NCI-H128 (cell line): ENCODE results near the gene FAM217A.
A peak's percentile ranks its signal among the peaks of the same experiment; 100 is the strongest.
"Not testable (repeated sequence)": the region's sequence is repeated elsewhere in the genome, so short reads cannot be mapped to it uniquely, and the experiment has no call there.

Experiments used
- DNase-seq: peaks from one replicate; lab custom pipeline; 2025; ENCODE audit not compliant: unreplicated experiment; lab: John Stamatoyannopoulos, UW

The FAM217A gene, protein sequence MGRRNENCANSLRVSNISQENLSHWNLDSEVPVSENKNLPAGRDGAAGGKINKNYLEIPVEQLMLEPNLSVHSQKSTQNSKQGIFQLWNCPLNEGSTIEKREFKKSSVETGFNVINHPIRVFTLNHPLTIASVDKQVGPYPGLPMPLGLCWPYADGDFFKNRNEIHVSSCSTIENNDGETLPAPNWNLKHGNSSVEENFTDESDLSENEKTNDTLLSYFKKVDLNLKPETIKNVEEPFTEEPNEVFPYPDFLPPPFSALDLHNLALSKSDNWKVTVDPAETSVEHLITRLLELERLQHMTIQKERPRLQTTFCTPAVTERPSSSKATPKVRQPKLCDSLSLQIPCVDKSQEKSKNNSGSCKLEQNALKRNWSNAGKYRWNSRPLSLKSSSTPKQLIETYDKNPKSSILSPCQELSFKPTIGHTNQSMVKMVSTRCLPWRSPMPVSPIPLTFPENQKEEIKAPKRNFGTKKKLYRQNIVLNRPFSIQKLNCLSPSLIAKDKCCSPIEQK

DNA sequence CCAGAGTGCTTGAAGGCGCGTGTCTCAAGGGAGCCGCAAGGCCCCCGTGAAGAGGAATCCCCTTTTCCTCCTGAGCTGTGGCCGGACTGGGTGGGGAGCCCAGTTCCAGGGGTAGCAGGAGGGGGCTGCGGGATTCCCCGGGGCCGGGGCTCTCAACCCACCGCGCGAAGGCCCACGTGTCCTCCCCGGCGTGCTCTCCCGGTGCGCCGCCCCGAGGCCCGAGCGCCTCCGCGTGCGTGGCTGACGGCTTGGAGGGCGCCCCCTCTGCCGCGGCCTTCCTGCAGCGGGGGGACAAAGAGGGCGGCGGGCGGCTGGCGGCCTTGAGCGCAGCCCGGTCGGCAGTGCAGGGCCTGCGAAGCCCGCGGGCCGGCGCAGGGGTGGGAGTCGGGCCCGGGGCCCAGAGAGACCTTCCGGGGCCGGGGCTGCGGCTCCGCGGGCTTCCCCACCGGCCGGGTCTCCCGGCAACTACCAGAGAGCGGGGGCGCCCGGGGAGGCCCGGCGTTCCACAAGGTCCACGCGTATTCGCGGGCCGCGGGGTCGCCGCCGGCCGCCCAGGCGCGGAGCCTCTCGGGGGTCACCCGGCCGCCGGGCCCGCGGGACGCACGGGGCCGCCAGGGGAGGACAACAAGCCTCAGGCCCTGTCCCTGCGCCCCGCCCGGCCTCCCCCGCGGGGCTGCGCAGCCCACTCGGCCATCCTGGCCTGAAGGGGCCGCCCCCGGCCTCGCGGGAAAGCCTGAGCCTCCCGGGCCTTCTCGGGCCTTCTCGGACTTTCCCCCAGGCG lies at the start of gene FAM217A:
Gene FAM217A, minus strand, starts transcription at position 447 of the 781 bp plus-strand sequence. CDS start 1,723 bp downstream, outside the sequence.
- DNase-seq = no peak

- DNase-seq = no peak
These were observed 49.1 kb upstream of the FAM217A start for GRCh38 chr6:4128072-4128471.

DNA sequence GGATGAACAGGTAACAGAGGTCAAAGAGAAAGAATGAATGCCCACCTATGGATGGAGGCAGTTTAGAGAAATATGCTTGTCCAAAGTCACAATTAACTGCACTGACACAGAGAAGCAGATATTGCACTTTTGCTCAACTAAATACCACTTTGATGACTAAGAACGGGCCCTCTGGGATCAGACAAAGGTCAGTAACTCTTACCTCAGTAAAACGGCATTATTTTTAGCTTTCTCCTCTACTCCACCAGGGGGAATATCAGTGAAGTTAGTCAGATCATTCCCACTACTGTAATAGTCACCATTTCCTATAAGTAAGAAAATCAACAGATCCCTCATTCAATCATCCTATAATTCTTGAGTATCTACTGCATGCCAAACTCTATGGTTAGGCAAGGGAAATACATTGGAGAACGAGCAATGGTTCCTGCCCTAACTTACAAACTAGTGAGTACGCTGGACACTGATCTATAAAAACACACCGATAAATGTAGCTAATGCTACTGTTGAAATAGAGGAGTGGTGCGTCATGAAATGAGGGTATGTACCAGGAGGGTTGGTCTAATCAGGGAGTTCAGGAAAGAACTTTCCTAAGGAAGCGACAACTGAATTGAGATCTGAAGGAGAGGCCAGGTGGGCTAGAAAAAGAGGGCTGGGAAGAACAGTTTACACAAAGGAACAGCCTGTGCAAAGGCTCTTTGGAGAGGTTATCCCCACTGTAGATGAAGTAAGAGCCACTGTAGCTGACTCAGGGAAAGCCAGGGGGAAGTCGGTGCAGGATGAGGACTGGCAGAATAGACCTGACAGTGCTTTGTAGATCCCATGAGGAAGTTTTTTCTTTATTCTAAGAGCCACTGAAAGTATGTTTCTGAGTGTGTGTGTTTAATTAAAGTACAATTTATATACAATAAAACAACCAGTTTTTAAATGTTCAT lies 47.3 kb upstream of the FAM217A start:
- DNase-seq = no peak

DNA sequence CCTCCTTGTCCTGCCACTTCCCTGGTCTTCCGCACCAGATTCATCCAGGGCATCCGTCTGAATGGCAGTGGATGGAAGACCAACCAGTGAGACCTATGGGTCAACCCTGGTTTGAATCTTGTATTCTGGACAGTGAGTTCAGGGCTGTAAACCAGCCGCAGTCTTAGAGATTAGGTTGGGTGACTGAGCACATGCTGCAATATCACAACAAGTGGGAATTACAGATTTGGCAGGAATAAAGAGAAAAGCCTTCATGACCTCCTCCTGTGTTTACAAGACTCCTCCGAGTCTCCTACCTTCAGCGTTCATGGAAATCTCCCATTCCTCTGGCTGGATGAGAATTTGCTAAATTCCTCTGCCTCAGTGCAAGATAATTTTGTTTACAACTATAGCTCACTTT lies 46.6 kb upstream of the FAM217A start:
- DNase-seq = no peak

DNA sequence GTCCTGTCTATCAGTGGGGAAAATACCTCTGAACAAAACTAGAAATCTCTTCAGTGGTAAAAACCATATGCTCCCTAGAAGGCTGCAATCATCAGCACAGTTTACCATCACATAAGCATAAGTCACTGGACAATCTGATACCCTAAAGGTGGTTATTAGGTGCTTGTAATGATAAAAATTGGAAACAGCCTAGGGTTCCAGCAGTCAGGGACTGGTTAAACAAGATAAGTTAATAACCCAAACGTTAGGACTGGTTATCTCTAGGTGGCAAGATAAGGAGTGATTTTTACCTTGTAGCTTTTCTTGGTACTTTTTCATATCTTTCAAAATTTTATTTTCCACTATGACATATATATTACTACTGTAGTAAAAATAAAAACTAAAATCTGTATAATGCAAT lies 45.4 kb upstream of the FAM217A start:
- DNase-seq = no peak

GRCh38 chr6:4115741-4116140 lies 36.8 kb upstream of the FAM217A start:
- no peak for DNase-seq

DNA sequence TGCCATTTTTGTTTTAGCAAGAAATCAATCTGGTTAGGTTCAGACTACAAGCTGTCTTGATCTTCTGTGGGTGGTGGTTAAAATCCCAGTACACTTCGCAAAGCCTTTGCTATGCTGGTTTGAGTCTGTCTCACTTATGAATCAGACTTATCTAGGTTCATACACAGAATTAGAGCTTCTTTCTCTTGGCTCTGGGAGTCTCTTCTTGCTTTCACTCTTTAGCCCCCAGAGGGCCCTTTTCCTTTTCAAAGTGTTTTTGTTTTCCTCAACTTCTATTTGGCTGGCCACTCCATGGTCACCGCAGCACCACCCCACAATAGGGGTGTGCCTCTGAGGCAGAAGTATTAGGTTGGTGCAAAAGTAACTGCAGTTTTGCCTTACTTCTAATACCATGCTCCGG lies 35.2 kb upstream of the FAM217A start:
- DNase-seq = no peak

- DNase-seq = no peak
These were observed 34.7 kb upstream of the FAM217A start for GRCh38 chr6:4113649-4114048.

DNA sequence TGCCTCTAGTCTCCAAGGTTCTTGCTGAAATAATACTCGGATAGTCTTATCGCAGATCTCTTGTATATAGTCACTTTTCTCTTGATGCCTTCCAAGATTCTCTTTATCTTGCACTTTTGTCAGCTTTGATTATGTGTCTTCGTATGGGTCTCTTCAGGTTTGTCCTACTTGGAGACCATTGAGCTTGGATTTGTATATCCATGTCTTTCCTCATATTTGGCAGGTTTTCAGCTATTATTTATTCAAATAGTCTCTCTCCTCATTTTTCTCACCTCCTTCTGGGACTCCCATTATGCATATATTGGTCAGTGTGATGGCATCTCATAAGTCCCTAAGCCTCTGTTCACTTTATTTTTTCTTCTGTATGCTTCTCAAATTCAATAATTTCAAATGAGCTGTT lies 33.4 kb upstream of the FAM217A start:
- DNase-seq = no peak

- not testable (repeated sequence) for DNase-seq
These were observed 30.5 kb upstream of the FAM217A start for GRCh38 chr6:4109363-4109815.

GRCh38 chr6:4108561-4109093 lies 29.7 kb upstream of the FAM217A start:
- no peak for DNase-seq

DNA sequence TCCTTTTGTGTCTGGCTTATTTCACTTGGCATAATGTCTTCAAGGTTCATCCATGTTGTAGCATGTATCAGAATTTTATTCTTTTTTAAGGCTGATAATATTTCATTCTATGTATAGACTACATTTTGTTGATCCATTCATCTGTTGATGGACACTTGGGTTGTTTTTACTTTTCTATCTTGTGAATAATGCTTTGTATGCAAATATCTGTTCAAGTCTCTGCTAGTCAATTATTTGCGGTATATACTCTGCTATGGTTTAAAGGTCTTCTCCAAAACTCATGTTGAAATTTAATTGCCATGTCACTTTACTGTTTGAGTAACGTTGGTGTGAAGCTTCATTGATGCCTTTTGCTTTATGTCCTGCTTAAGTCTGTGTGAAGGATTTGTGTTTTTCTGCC lies 28.9 kb upstream of the FAM217A start:
- DNase-seq = no peak

DNA sequence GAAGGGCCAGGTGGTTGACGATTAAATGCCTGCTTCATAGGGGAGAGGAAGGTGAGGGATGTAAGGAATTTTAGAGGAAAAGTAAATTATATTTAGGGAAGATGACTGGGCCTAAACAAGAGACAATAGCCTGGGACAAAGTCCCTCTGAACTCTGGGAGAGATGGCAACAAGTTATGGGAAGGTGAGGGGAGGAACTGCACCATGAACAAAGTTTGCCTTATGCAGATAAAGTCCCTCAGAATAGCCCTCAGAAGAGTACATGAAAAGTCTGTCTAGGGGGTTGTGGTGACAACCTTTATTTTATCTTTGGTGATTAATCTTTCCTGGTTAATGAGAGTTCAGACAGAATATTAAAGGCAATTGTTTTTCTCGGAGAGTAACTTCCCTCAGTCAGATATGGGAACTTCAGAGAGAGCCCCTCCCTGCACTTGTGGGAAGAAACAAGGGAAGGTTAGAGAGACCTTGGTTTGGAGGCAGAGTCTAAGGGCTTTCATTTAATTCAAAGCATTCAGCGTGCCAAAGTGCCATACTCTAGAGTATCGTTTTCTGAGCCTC lies 27.1 kb upstream of the FAM217A start:
- DNase-seq = no peak

DNA sequence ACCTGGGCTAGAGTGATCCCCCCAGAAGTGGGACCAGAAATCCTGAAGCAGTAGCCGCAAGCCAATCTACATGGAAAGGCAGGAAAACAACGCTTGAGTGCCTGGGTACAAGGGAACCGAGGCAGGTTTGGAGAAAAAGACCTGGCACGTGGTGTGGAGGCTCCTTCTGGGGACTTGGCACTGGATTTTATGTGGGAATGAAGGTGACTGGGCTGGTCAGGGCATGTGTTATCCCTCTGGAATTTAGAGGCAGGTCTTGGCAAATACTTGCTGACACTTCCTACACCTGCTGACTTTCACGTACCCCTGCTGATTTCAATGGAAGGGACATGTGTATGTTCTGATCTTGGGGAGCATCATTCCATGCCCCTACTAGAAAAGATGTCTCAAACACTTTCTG lies 25.0 kb upstream of the FAM217A start:
- DNase-seq = no peak

DNA sequence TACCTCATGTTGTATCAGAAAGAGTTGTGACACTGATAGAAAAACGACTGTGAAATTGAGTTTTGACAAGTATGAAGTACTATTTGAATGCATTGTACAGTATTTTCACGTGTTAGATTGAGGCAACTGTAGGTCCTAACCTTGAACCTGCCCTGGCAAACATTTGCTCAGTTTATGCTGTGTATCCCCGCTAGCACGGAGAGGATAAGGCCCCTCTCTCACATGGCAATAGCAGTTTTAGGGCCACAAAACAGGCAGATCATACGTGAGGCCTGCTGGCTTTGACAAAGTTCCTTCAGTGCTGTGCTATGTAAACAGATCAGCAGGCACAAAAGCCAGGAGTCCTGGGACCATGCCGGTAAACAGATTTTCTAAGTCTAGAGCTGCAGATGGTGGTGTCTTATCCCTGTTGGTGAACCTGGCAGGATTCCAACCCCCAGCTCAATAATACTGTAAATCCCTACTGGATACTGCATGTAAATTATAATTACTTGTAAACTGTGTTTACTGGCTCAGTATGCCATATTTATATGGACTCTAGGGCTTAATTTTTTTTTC lies 23.8 kb upstream of the FAM217A start:
- peak; percentile 5 for DNase-seq

- DNase-seq = no peak
These were observed 22.4 kb upstream of the FAM217A start for GRCh38 chr6:4101298-4101697.

DNA sequence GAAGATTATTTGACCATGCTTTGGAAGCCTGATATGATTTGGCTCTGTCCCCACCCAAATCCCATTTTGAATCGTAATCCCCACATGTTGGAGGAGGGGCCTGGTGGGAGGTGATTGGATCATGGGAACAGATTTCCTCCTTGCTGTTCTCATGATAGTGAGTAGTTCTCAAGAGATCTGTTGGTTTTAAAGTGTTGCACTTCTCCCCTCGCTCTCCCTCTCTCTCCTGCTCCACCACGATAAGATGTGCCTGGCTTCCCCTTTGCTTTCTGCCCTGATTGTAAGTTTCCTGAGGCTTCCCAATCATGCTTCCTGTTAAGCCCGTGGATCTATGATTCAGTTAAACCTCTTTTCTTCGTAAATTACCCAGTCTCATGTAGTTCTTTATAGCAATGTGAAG lies 21.7 kb upstream of the FAM217A start:
- DNase-seq = no peak

- DNase-seq = peak; percentile 13
These were observed 14.4 kb upstream of the FAM217A start for GRCh38 chr6:4093288-4093687.

DNA sequence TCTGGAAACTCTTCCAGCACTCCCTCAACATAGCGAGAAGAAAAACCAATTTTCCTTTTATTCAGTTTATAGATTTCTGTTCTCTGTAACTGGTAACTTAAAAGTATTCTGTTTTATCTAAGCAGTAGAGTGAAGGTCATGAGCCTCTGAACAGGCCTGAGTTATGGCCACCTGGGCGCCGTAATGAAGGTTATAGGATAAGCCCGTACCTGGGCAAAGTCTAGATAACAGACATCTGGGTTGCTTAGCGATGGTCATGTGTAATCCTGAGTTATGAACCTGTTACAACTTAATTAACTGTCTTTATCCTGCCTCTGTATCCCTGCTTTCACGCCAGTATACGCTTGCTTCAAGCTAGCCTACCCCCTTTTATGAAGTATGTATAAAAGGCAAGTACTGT lies 13.0 kb upstream of the FAM217A start:
- DNase-seq = no peak

GRCh38 chr6:4090043-4090442 lies 11.1 kb upstream of the FAM217A start:
- DNase-seq = not testable (repeated sequence)
